Measurements from ENCODE around the gene NFE2L2.

NFE2L2 gene

GRCh38 chr2:177255227-177255601 lies 9.3 kb downstream of the NFE2L2 start:
- no peak for TF ChIP-seq CTCF (IDR thresholded peaks at IDR 0.05; ENCODE audit: borderline replicate concordance, control extremely low read depth, extremely low read depth, insufficient read depth, missing control alignments)
- DNase-seq (ENCODE audit: low spot score): no peak
- in situ Hi-C loops (cut with MboI; ENCODE audit: low sequenced_read_pairs, unreplicated experiment): no loop called here

- in situ Hi-C loops (cut with MboI; ENCODE audit: low sequenced_read_pairs, unreplicated experiment): no loop called here
- no peak for DNase-seq (ENCODE audit: low spot score)
- TF ChIP-seq CTCF (IDR thresholded peaks at IDR 0.05; ENCODE audit: borderline replicate concordance, control extremely low read depth, extremely low read depth, insufficient read depth, missing control alignments): peak; percentile 12
These were observed 9.9 kb downstream of the NFE2L2 start for GRCh38 chr2:177254433-177255226.

GRCh38 chr2:177253704-177254103 lies 10.8 kb downstream of the NFE2L2 start:
- DNase-seq (ENCODE audit: low spot score): no peak
- in situ Hi-C loops (cut with MboI; ENCODE audit: low sequenced_read_pairs, unreplicated experiment): no loop called here
- TF ChIP-seq CTCF (IDR thresholded peaks at IDR 0.05; ENCODE audit: borderline replicate concordance, control extremely low read depth, extremely low read depth, insufficient read depth, missing control alignments): no peak

- TF ChIP-seq CTCF (IDR thresholded peaks at IDR 0.05; ENCODE audit: borderline replicate concordance, control extremely low read depth, extremely low read depth, insufficient read depth, missing control alignments): no peak
- in situ Hi-C loops (cut with MboI; ENCODE audit: low sequenced_read_pairs, unreplicated experiment): no loop called here
- no peak for DNase-seq (ENCODE audit: low spot score)
These were observed 11.6 kb downstream of the NFE2L2 start for GRCh38 chr2:177252808-177253531.

GRCh38 chr2:177251165-177251542 lies 13.4 kb downstream of the NFE2L2 start:
- in situ Hi-C loops (cut with MboI; ENCODE audit: low sequenced_read_pairs, unreplicated experiment): no loop called here
- no peak for TF ChIP-seq CTCF (IDR thresholded peaks at IDR 0.05; ENCODE audit: borderline replicate concordance, control extremely low read depth, extremely low read depth, insufficient read depth, missing control alignments)
- DNase-seq (ENCODE audit: low spot score): no peak

- DNase-seq (ENCODE audit: low spot score): no peak
- no peak for TF ChIP-seq CTCF (IDR thresholded peaks at IDR 0.05; ENCODE audit: borderline replicate concordance, control extremely low read depth, extremely low read depth, insufficient read depth, missing control alignments)
- in situ Hi-C loops (cut with MboI; ENCODE audit: low sequenced_read_pairs, unreplicated experiment): no loop called here
These were observed 14.1 kb downstream of the NFE2L2 start for GRCh38 chr2:177250461-177250860.
